ENCODE results near the gene SIGLEC14.

DNA sequence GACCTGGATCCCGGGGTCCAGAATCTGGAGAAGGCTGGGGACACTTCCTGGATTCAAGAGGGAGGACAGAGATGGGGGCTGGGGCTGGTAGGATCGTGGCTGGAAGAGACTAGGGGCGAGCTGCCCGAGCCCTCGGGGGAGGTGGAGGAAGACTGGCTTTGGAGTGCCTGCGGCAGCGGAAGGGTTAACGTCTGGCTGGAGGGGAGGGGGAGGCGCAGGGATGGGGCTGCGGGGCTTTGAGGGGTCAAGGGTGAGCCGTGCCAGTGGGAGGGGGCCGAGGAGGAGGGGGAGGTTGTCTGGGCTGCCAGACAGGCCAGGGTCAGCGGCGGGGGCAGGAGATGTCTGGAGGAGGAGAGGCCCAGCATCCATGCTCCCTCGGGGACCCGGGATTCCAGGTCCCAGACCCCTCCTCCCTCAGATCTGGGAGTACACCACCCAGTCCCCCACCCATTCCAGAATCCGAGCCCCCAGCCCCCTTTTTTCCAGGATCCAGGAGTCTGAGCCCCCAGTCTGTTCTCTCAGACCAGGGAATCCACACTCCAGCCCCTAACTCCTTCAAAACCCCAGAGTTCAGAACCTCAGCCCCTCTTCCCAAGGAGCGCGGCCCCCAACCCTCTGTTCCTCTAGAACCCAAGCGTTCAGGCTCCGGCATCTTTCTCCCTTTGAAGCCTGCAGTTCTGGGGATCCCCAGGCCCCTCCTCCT lies 43.3 kb upstream of the SIGLEC14 start:
- TF ChIP-seq, protein P1, sequence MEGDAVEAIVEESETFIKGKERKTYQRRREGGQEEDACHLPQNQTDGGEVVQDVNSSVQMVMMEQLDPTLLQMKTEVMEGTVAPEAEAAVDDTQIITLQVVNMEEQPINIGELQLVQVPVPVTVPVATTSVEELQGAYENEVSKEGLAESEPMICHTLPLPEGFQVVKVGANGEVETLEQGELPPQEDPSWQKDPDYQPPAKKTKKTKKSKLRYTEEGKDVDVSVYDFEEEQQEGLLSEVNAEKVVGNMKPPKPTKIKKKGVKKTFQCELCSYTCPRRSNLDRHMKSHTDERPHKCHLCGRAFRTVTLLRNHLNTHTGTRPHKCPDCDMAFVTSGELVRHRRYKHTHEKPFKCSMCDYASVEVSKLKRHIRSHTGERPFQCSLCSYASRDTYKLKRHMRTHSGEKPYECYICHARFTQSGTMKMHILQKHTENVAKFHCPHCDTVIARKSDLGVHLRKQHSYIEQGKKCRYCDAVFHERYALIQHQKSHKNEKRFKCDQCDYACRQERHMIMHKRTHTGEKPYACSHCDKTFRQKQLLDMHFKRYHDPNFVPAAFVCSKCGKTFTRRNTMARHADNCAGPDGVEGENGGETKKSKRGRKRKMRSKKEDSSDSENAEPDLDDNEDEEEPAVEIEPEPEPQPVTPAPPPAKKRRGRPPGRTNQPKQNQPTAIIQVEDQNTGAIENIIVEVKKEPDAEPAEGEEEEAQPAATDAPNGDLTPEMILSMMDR (IDR thresholded peaks at IDR 0.05; ENCODE audit: low read depth, low read length): no peak
- TF ChIP-seq POLR2A (IDR thresholded peaks at IDR 0.05; ENCODE audit: extremely low read depth, insufficient read length): no peak
- TF ChIP-seq, protein P2, sequence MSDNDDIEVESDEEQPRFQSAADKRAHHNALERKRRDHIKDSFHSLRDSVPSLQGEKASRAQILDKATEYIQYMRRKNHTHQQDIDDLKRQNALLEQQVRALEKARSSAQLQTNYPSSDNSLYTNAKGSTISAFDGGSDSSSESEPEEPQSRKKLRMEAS (IDR thresholded peaks at IDR 0.05; ENCODE audit: low read depth, low read length): no peak
- no peak for TF ChIP-seq MYC (IDR thresholded peaks at IDR 0.05; ENCODE audit: low read depth, low read length)
